HepG2 (cell line): Measurements from ENCODE around the gene SYMPK. TPM values are rescaled to one million over a fixed set of nuclear protein-coding genes. Genes with fewer than 3 reads are reported as not detected.

Source experiments
- AGO1 ChIP-seq: fragments of 200-400 bp; formaldehyde crosslinking; IDR thresholded peaks from 2 replicates; pipeline ENCODE4 v1.6.1; 2017; ENCODE audit warnings: mild to moderate bottlenecking, low read depth, low read length, moderate library complexity; ENCODE audit not compliant: poor library complexity, severe bottlenecking
- CEBPB ChIP-seq: IDR thresholded peaks from 2 replicates; pipeline ENCODE4 v1.6.1; 2011; ENCODE audit warnings: low read depth, low read length, improper control_type of control experiment, borderline replicate concordance
- HNF1B ChIP-seq: sonication (generic); formaldehyde crosslinking; IDR thresholded peaks from 2 replicates; pipeline ENCODE4 v1.5.1; 2020; ENCODE audit warnings: mild to moderate bottlenecking, moderate library complexity, missing genetic modification reagents
- KDM5B ChIP-seq: sonication (generic); formaldehyde crosslinking; IDR thresholded peaks from 2 replicates; pipeline ENCODE4 v1.4.0; 2020; ENCODE audit warnings: missing genetic modification reagents, mild to moderate bottlenecking, borderline replicate concordance
- NFKBIZ ChIP-seq: IDR thresholded peaks from 2 replicates; pipeline ENCODE4 v1.6.1; 2018; ENCODE audit warnings: missing genetic modification reagents, missing compliant biosample characterization
- TCF12 ChIP-seq, 2 experiments: fragments of 450-650 bp in 1 of 2; sonication (generic) in 1 of 2; formaldehyde crosslinking in 1 of 2; IDR thresholded peaks; 2 replicates each; pipeline versions ENCODE4 v1.6.1 to v1.8.0; 2017 to 2022; ENCODE audit warnings: antibody characterized with exemption in 1 of 2, mild to moderate bottlenecking in 1 of 2, missing genetic modification reagents in 1 of 2, moderate library complexity in 1 of 2
- ZBTB14 ChIP-seq: sonication (generic); formaldehyde crosslinking; IDR thresholded peaks from 2 replicates; pipeline ENCODE4 v1.4.0; 2020; ENCODE audit warnings: missing genetic modification reagents
- ZNF382 ChIP-seq: sonication (generic); formaldehyde crosslinking; IDR thresholded peaks from 2 replicates; pipeline ENCODE4 v1.5.0; 2020; ENCODE audit warnings: missing genetic modification reagents, mild to moderate bottlenecking, borderline replicate concordance
- ZNF44 ChIP-seq: sonication (generic); formaldehyde crosslinking; IDR thresholded peaks from 2 replicates; pipeline ENCODE4 v1.5.1; 2020; ENCODE audit warnings: mild to moderate bottlenecking, missing genetic modification reagents
- ZNF746 ChIP-seq: sonication (generic); formaldehyde crosslinking; IDR thresholded peaks from 2 replicates; pipeline ENCODE4 v1.8.0; 2022; ENCODE audit warnings: mild to moderate bottlenecking, missing genetic modification reagents
- ZNF768 ChIP-seq: sonication (generic); formaldehyde crosslinking; IDR thresholded peaks from 2 replicates; pipeline ENCODE4 v1.4.0; 2020; ENCODE audit warnings: missing genetic modification reagents
- polyA plus RNA-seq, 8 experiments: library from polyadenylated mRNA; depleted of rRNA in 3 of 8; stranded (reverse) in 7 of 8; unstranded in 1 of 8; fragments of >200 nt; fragmentation: Illumina TruSeq in 4 of 8; extraction: Trizol in 4 of 8; gene quantifications; 2 replicates each; pipeline versions ENCODE4 v1.2.1 to v1.2.3, GENCODE V29; 2011 to 2016; ENCODE audit warnings: low read depth in 4 of 8, missing spikeins in 1 of 8, mixed read lengths in 1 of 8; ENCODE audit not compliant: insufficient read depth in 1 of 8
- total RNA-seq, 5 experiments: library from RNA; depleted of rRNA; stranded (reverse); fragments of >200 nt; fragmentation: Illumina TruSeq; extraction: Trizol; gene quantifications; 2 replicates each; pipeline ENCODE4 v1.2.3, GENCODE V29; 2016; ENCODE audit warnings: low read depth in 1 of 5
- TF ChIP-seq, protein P1 (sequence below): sonication (generic); formaldehyde crosslinking; conservative IDR thresholded peaks from 2 replicates; pipeline ENCODE4 v1.4.0; 2020; ENCODE audit warnings: missing genetic modification reagents
- TF ChIP-seq, protein P2 (sequence below): sonication (generic); formaldehyde crosslinking; IDR thresholded peaks from 2 replicates; pipeline ENCODE4 v1.4.0; 2020; ENCODE audit warnings: missing genetic modification reagents
- TF ChIP-seq, protein P3 (sequence below), 2 experiments: IDR thresholded peaks; 2 replicates each; pipeline ENCODE4 v1.6.1; 2011 to 2012; ENCODE audit warnings: low read length in 2 of 2, borderline replicate concordance in 1 of 2, low read depth in 1 of 2, mild to moderate bottlenecking in 1 of 2, moderate library complexity in 1 of 2

Gene SYMPK
- total and polyA plus RNA-seq, 2 of the 13 experiments (the other 11 are each of a cell fraction or from before 2014, with no cell fraction given): 21.9 to 55.7 TPM

DNA sequence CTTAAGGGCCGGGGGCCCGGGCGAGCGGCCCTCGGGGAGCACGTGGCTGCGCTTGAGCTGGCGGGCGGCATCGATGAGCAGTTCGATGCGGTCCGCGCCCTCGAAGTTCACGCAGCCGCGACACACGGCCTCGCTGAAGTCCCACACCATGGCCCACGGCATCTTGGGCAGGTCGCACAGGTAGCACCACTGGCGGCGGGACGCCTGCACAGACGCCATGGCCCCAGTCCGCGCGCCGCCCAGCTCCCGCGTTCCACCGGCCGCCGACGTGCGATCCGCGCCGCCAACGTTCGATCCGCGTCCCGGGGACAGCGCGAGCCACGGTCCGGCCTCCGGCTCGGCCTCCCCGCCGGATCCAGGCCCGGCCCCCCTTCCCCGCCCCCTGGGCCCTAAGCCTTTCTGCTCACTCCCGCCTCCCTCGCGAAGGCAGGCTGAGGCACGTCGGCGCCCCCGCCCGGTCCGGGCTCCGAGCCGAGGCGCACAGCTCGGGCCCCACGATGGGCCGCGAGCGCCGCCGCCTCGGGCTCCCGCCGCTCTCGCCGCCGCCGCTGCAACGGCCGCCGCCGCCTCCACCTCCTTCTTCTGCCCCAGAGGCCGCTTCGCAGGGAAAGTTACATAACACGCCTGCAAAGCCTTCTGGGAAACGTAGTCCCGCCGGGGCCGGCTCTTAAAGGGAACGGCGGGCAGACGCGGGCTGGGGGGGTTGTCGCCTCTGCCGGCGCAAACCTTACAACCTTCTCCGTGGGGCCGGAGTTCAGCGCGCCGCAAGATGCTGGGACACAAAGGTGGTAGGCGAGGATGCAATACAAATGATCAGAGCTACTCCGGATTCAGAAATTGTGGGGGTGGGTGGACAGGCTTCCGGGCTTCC, 22.8 kb upstream of the SYMPK start, which contains the start of gene IRF2BP1 (continued):
- no peak for TF ChIP-seq ZBTB14
- TF ChIP-seq, protein P1, sequence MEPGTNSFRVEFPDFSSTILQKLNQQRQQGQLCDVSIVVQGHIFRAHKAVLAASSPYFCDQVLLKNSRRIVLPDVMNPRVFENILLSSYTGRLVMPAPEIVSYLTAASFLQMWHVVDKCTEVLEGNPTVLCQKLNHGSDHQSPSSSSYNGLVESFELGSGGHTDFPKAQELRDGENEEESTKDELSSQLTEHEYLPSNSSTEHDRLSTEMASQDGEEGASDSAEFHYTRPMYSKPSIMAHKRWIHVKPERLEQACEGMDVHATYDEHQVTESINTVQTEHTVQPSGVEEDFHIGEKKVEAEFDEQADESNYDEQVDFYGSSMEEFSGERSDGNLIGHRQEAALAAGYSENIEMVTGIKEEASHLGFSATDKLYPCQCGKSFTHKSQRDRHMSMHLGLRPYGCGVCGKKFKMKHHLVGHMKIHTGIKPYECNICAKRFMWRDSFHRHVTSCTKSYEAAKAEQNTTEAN (CRISPR knock-in tag): no peak
- TF ChIP-seq NFKBIZ (CRISPR knock-in tag): no peak; the same call in 1 of the 2 replicates
- no peak for TF ChIP-seq KDM5B (CRISPR knock-in tag)
- no peak for TF ChIP-seq TCF12 (IDR thresholded peaks at IDR 0.05)
- no peak for TF ChIP-seq TCF12 (CRISPR knock-in tag; IDR thresholded peaks at IDR 0.05)
- TF ChIP-seq, protein P2, sequence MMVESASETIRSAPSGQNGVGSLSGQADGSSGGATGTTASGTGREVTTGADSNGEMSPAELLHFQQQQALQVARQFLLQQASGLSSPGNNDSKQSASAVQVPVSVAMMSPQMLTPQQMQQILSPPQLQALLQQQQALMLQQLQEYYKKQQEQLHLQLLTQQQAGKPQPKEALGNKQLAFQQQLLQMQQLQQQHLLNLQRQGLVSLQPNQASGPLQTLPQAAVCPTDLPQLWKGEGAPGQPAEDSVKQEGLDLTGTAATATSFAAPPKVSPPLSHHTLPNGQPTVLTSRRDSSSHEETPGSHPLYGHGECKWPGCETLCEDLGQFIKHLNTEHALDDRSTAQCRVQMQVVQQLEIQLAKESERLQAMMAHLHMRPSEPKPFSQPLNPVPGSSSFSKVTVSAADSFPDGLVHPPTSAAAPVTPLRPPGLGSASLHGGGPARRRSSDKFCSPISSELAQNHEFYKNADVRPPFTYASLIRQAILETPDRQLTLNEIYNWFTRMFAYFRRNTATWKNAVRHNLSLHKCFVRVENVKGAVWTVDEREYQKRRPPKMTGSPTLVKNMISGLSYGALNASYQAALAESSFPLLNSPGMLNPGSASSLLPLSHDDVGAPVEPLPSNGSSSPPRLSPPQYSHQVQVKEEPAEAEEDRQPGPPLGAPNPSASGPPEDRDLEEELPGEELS: no peak
- TF ChIP-seq ZNF44 (CRISPR knock-in tag): no peak; the same call in 1 of the 2 replicates
- TF ChIP-seq CEBPB: peak; percentile 55; the same call in 1 of the 2 replicates
- no peak for TF ChIP-seq ZNF768
- 0 out of 2 replicates have a peak, but pooled peaks have one; percentile 11 for TF ChIP-seq ZNF746
- TF ChIP-seq AGO1: peak; percentile 95
- no peak for TF ChIP-seq ZNF382
- peak; percentile 18; the same call in 1 of the 2 replicates for TF ChIP-seq HNF1B (CRISPR knock-in tag)
- TF ChIP-seq, protein P3, sequence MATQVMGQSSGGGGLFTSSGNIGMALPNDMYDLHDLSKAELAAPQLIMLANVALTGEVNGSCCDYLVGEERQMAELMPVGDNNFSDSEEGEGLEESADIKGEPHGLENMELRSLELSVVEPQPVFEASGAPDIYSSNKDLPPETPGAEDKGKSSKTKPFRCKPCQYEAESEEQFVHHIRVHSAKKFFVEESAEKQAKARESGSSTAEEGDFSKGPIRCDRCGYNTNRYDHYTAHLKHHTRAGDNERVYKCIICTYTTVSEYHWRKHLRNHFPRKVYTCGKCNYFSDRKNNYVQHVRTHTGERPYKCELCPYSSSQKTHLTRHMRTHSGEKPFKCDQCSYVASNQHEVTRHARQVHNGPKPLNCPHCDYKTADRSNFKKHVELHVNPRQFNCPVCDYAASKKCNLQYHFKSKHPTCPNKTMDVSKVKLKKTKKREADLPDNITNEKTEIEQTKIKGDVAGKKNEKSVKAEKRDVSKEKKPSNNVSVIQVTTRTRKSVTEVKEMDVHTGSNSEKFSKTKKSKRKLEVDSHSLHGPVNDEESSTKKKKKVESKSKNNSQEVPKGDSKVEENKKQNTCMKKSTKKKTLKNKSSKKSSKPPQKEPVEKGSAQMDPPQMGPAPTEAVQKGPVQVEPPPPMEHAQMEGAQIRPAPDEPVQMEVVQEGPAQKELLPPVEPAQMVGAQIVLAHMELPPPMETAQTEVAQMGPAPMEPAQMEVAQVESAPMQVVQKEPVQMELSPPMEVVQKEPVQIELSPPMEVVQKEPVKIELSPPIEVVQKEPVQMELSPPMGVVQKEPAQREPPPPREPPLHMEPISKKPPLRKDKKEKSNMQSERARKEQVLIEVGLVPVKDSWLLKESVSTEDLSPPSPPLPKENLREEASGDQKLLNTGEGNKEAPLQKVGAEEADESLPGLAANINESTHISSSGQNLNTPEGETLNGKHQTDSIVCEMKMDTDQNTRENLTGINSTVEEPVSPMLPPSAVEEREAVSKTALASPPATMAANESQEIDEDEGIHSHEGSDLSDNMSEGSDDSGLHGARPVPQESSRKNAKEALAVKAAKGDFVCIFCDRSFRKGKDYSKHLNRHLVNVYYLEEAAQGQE (IDR thresholded peaks at IDR 0.05; ENCODE audit: borderline replicate concordance in 1 of 2, low read depth in 1 of 2, low read length in 2 of 2): no peak
